ENCODE results near the gene SFTA2.

The SFTA2 gene

GRCh38 chr6:30889921-30890645 lies 41.9 kb downstream of the SFTA2 start:
- no peak for DNase-seq (ENCODE audit: low read depth in 2 of 2)

- DNase-seq (ENCODE audit: low read depth in 2 of 2), result no peak
These were observed 42.5 kb downstream of the SFTA2 start for GRCh38 chr6:30889496-30889885.

- no peak for DNase-seq (ENCODE audit: low read depth in 2 of 2)
These were observed 43.0 kb downstream of the SFTA2 start for GRCh38 chr6:30888816-30889495.

GRCh38 chr6:30887901-30888815 lies 43.8 kb downstream of the SFTA2 start:
- no peak for DNase-seq (ENCODE audit: low read depth in 2 of 2)

- DNase-seq (ENCODE audit: low read depth in 2 of 2), result no peak
These were observed 45.1 kb downstream of the SFTA2 start for GRCh38 chr6:30886897-30887255.

GRCh38 chr6:30885999-30886896 lies 45.7 kb downstream of the SFTA2 start:
- no peak for DNase-seq (ENCODE audit: low read depth in 2 of 2)

GRCh38 chr6:30885481-30885998 lies 46.4 kb downstream of the SFTA2 start:
- no peak for DNase-seq (ENCODE audit: low read depth in 2 of 2)

GRCh38 chr6:30884521-30885480 lies 47.2 kb downstream of the SFTA2 start:
- peak in 1 of 2 donors; percentile 30 for DNase-seq (ENCODE audit: low read depth in 2 of 2)

- DNase-seq (ENCODE audit: low read depth in 2 of 2), result peak in 1 of 2 donors; percentile 30
These were observed 48.1 kb downstream of the SFTA2 start, which contains the start of gene DDR1 for GRCh38 chr6:30883685-30884520. TSS of gene DDR1 (plus strand) at chr6:30884519. CDS start at chr6:30888730, 4,211 bp downstream.

- no peak for DNase-seq (ENCODE audit: low read depth in 2 of 2)
These were observed 48.9 kb downstream of the SFTA2 start for GRCh38 chr6:30882759-30883684.

- no peak for DNase-seq (ENCODE audit: low read depth in 2 of 2)
These were observed 49.7 kb downstream of the SFTA2 start for GRCh38 chr6:30882204-30882758.

GRCh38 chr6:30881392-30882203 lies 50.4 kb downstream of the SFTA2 start:
- no peak for DNase-seq (ENCODE audit: low read depth in 2 of 2)
